Keratinocyte (primary cell): Measurements from ENCODE around the gene RELT. TPM values are rescaled to one million over a fixed set of nuclear protein-coding genes. Genes with fewer than 3 reads are reported as not detected.

Experiments
- DNase-seq: peaks from one replicate; pipeline ENCODE4 v3.0.0-alpha.2; 2011; ENCODE audit warnings: low read depth, missing footprints, low spot score
- FAIRE-seq: peaks from 2 replicates; lab custom pipeline; 2011; peaks lifted over from hg19 to GRCh38; lab: Jason Lieb, UNC
- H2AFZ ChIP-seq: 2 replicates; pipeline ENCODE4 v1.6.0; 2012; ENCODE audit warnings: low read length, control low read depth, inconsistent platforms; ENCODE audit not compliant: control insufficient read depth
- H3K27ac ChIP-seq: 2 replicates; pipeline ENCODE4 v1.5.1; 2011; ENCODE audit warnings: low read length; ENCODE audit not compliant: control insufficient read depth, insufficient read depth
- H3K27me3 ChIP-seq: 3 replicates; pipeline ENCODE4 v1.6.0; 2011; ENCODE audit warnings: low read length; ENCODE audit not compliant: control insufficient read depth, insufficient read depth; ENCODE audit errors: extremely low read depth
- H3K36me3 ChIP-seq, 2 experiments: 2 replicates in 1 of 2; 3 replicates in 1 of 2; pipeline ENCODE4 v1.5.1; 2011; ENCODE audit warnings: low read length in 2 of 2, mild to moderate bottlenecking in 1 of 2; ENCODE audit not compliant: control insufficient read depth in 2 of 2, insufficient read depth in 2 of 2; ENCODE audit errors: extremely low read depth in 1 of 2
- H3K4me1 ChIP-seq: 3 replicates; pipeline ENCODE4 v1.5.1; 2011; ENCODE audit warnings: low read length; ENCODE audit not compliant: control insufficient read depth, insufficient read depth; ENCODE audit errors: extremely low read depth
- H3K4me2 ChIP-seq: 3 replicates; pipeline ENCODE4 v1.6.0; 2011; ENCODE audit warnings: low read depth, low read length; ENCODE audit not compliant: control insufficient read depth, insufficient read depth; ENCODE audit errors: extremely low read depth
- H3K4me3 ChIP-seq, 3 experiments: fragments of 200-600 bp in 1 of 3; sonication (generic) in 1 of 3; 2 replicates in 2 of 3; 3 replicates in 1 of 3; pipeline ENCODE4 v1.5.1; 2011 to 2016; ENCODE audit warnings: low read length in 3 of 3, mild to moderate bottlenecking in 3 of 3, control low read depth in 2 of 3, inconsistent platforms in 1 of 3, low read depth in 1 of 3, mixed read lengths in 1 of 3, mixed run types in 1 of 3, moderate library complexity in 1 of 3; ENCODE audit not compliant: control insufficient read depth in 2 of 3, insufficient read depth in 2 of 3; ENCODE audit errors: extremely low read depth in 1 of 3
- H3K79me2 ChIP-seq: 2 replicates; pipeline ENCODE4 v1.6.0; 2012; ENCODE audit warnings: low read length; ENCODE audit not compliant: control insufficient read depth, insufficient read depth
- H3K9ac ChIP-seq: 3 replicates; pipeline ENCODE4 v1.6.0; 2011; ENCODE audit warnings: low read length; ENCODE audit not compliant: control insufficient read depth, insufficient read depth; ENCODE audit errors: extremely low read depth
- H3K9me1 ChIP-seq: 3 replicates; pipeline ENCODE4 v1.6.0; 2011; ENCODE audit warnings: low read length; ENCODE audit not compliant: control insufficient read depth, insufficient read depth; ENCODE audit errors: extremely low read depth
- H3K9me3 ChIP-seq: 2 replicates; pipeline ENCODE4 v1.5.1; 2012; ENCODE audit warnings: low read depth, low read length; ENCODE audit not compliant: control insufficient read depth
- H4K20me1 ChIP-seq: 3 replicates; pipeline ENCODE4 v1.6.0; 2011; ENCODE audit warnings: low read length; ENCODE audit not compliant: control insufficient read depth, insufficient read depth; ENCODE audit errors: extremely low read depth
- CTCF ChIP-seq, 3 experiments: IDR thresholded peaks in 1 of 3; conservative IDR thresholded peaks in 1 of 3; optimal IDR thresholded peaks in 1 of 3; 2 replicates in 2 of 3; 3 replicates in 1 of 3; pipeline versions ENCODE3 to v1.5.1; 2011; ENCODE audit warnings: low read length in 3 of 3, mild to moderate bottlenecking in 3 of 3, moderate library complexity in 2 of 3, control low read depth in 1 of 3, inconsistent platforms in 1 of 3; ENCODE audit not compliant: insufficient read depth in 2 of 3; ENCODE audit errors: extremely low read depth in 1 of 3
- EZH2 ChIP-seq: IDR thresholded peaks from one replicate; pipeline ENCODE4 v1.6.1; 2012; ENCODE audit warnings: inconsistent platforms, mild to moderate bottlenecking, low read length, moderate library complexity
- dilution Hi-C: fragments of 300-500 bp; cut with MboI; formaldehyde crosslinking; loops from one replicate; pipeline ENCODE4 v1.7.0; 2020; ENCODE audit warnings: low sequenced_read_pairs; ENCODE audit not compliant: extremely low pct_ligation_motif_present
- polyA plus RNA-seq, 5 experiments: library from polyadenylated mRNA; depleted of rRNA in 3 of 5; stranded (reverse) in 3 of 5; stranded (forward) in 1 of 5; unstranded in 1 of 5; fragments of >200 nt; gene quantifications; 1 replicate in 1 of 5; 2 replicates in 3 of 5; 3 replicates in 1 of 5; pipeline versions ENCODE4 v1.2.1 to v1.2.3, GENCODE V29; 2011 to 2012; ENCODE audit warnings: missing spikeins in 2 of 5, low read depth in 1 of 5, low replicate concordance in 1 of 5

RELT gene
- polyA plus RNA-seq, 1 donor (not counting 4 experiments of a cell fraction or from before 2014, with no cell fraction given), result 4.2 TPM

GRCh38 chr11:73380897-73381410, 4.8 kb downstream of the RELT start:
- no peak overlapping the region for H3K9ac ChIP-seq
- H3K27ac ChIP-seq, result no peak overlapping the region
- no peak for TF ChIP-seq EZH2
- TF ChIP-seq CTCF (optimal IDR thresholded peaks at IDR 0.05 in 1 of 3, IDR thresholded peaks at IDR 0.05 in 1 of 3, conservative IDR thresholded peaks at IDR 0.05 in 1 of 3; ENCODE audit: extremely low read depth in 1 of 3, insufficient read depth in 2 of 3, low read length in 3 of 3), result no peak
- H2AFZ ChIP-seq, result no peak overlapping the region
- no peak overlapping the region for H3K4me2 ChIP-seq
- peaks cover 36% of the 10 kb centered on the region for H3K4me1 ChIP-seq
- H3K27me3 ChIP-seq, result no peaks in the 10 kb centered on the region
- no peak for DNase-seq
- H3K9me1 ChIP-seq, result peaks cover 8% of the 10 kb centered on the region
- peaks cover 1 to 6% of the 10 kb centered on the region in 2 experiments for H3K36me3 ChIP-seq
- peaks cover 14% of the 10 kb centered on the region for H4K20me1 ChIP-seq
- H3K4me3 ChIP-seq, result no peak overlapping the region
- FAIRE-seq, result no peak
- H3K9me3 ChIP-seq, result no peaks in the 10 kb centered on the region
- H3K79me2 ChIP-seq, result peaks cover 90% of the 10 kb centered on the region
- dilution Hi-C loops, result no loop called here

GRCh38 chr11:73381589-73381988, 5.4 kb downstream of the RELT start:
- FAIRE-seq (no peak), DNase-seq (no peak)
- no peaks in the 10 kb centered on the region for H3K9me3 ChIP-seq
- no peak overlapping the region for H2AFZ ChIP-seq
- H3K36me3 ChIP-seq, result peaks cover 1 to 6% of the 10 kb centered on the region in 2 experiments
- no peak overlapping the region for H3K9ac ChIP-seq
- H3K4me1 ChIP-seq, result peaks cover 41% of the 10 kb centered on the region
- H3K27me3 ChIP-seq, result no peaks in the 10 kb centered on the region
- no peak overlapping the region for H3K27ac ChIP-seq
- peaks cover 95% of the 10 kb centered on the region for H3K79me2 ChIP-seq
- dilution Hi-C loops, result no loop called here
- no peak for TF ChIP-seq EZH2
- TF ChIP-seq CTCF (optimal IDR thresholded peaks at IDR 0.05 in 1 of 3, IDR thresholded peaks at IDR 0.05 in 1 of 3, conservative IDR thresholded peaks at IDR 0.05 in 1 of 3; ENCODE audit: extremely low read depth in 1 of 3, insufficient read depth in 2 of 3, low read length in 3 of 3), result no peak
- no peak overlapping the region for H3K4me3 ChIP-seq
- peaks cover 14% of the 10 kb centered on the region for H4K20me1 ChIP-seq
- peaks cover 11% of the 10 kb centered on the region for H3K9me1 ChIP-seq
- no peak overlapping the region for H3K4me2 ChIP-seq
